DND-41 (cell line): ENCODE data around the gene FAM193B.

ENCODE experiments used
- ATAC-seq: fragments of 200-7000 bp; cut with Tn5 transposase; 3 replicates; pipeline ENCODE4 v1.9.1; 2021; ENCODE audit warnings: low read depth; ENCODE audit not compliant: insufficient read depth
- DNase-seq: peaks from one replicate; pipeline ENCODE4 v3.0.0-alpha.2; 2020
- H2AFZ ChIP-seq: 2 replicates; pipeline ENCODE4 v1.6.0; 2012; ENCODE audit warnings: low read depth, low read length
- H3K27ac ChIP-seq: 2 replicates; pipeline ENCODE4 v1.5.1; 2012; ENCODE audit warnings: low read length, inconsistent platforms
- H3K27me3 ChIP-seq: fragments of 200-600 bp; sonication (generic); 2 replicates; pipeline ENCODE4 v1.6.0; 2012; ENCODE audit warnings: low read length, mild to moderate bottlenecking, inconsistent platforms; ENCODE audit not compliant: insufficient read depth, poor library complexity
- H3K36me3 ChIP-seq: 2 replicates; pipeline ENCODE4 v1.5.1; 2012; ENCODE audit warnings: low read length, inconsistent platforms; ENCODE audit not compliant: insufficient read depth
- H3K4me1 ChIP-seq: 2 replicates; pipeline ENCODE4 v1.5.1; 2012; ENCODE audit warnings: mild to moderate bottlenecking, low read length; ENCODE audit not compliant: insufficient read depth
- H3K4me2 ChIP-seq: 2 replicates; pipeline ENCODE4 v1.6.0; 2012; ENCODE audit warnings: mild to moderate bottlenecking, moderate library complexity, low read length, inconsistent platforms; ENCODE audit not compliant: insufficient read depth
- H3K4me3 ChIP-seq, 2 experiments: fragments of 200-600 bp in 1 of 2; shearing (Covaris generic) in 1 of 2; 2 replicates each; pipeline ENCODE4 v1.5.1; 2012 to 2016; ENCODE audit warnings: inconsistent platforms in 2 of 2, low read length in 2 of 2, mild to moderate bottlenecking in 2 of 2, low read depth in 1 of 2, moderate library complexity in 1 of 2
- H3K79me2 ChIP-seq: 2 replicates; pipeline ENCODE4 v1.6.0; 2012; ENCODE audit warnings: low read length, inconsistent platforms; ENCODE audit not compliant: insufficient read depth
- H3K9ac ChIP-seq: 2 replicates; pipeline ENCODE4 v1.6.0; 2012; ENCODE audit warnings: low read depth, mild to moderate bottlenecking, inconsistent platforms, low read length, moderate library complexity
- H3K9me3 ChIP-seq: 2 replicates; pipeline ENCODE4 v1.5.1; 2012; ENCODE audit warnings: low read length, moderate library complexity, mild to moderate bottlenecking, inconsistent platforms; ENCODE audit not compliant: insufficient read depth, severe bottlenecking
- H4K20me1 ChIP-seq: 2 replicates; pipeline ENCODE4 v1.6.0; 2012; ENCODE audit warnings: low read length; ENCODE audit not compliant: insufficient read depth
- EZH2 ChIP-seq: IDR thresholded peaks from 3 replicates; pipeline ENCODE4 v1.6.1; 2012; ENCODE audit warnings: borderline replicate concordance, low read depth, mild to moderate bottlenecking, moderate library complexity, low read length, inconsistent platforms; ENCODE audit not compliant: severe bottlenecking
- TF ChIP-seq, protein P1 (sequence below): IDR thresholded peaks from 2 replicates; pipeline ENCODE4 v1.5.1; 2012; ENCODE audit warnings: borderline replicate concordance, low read length, moderate library complexity, mild to moderate bottlenecking; ENCODE audit not compliant: poor library complexity, severe bottlenecking; ENCODE audit errors: extremely low read depth

The FAM193B gene

GRCh38 chr5:177501874-177502678 lies 52.3 kb downstream of the FAM193B start:
- Histone ChIP-seq H3K36me3 (no peaks in the 10 kb centered on the region), H3K79me2 (no peaks in the 10 kb centered on the region), H3K4me2 (no peak overlapping the region), H4K20me1 (peaks cover 5% of the 10 kb centered on the region), H3K4me1 (peaks cover 13% of the 10 kb centered on the region), H3K9ac (no peak overlapping the region), H3K27ac (no peak overlapping the region), H3K27me3 (no peaks in the 10 kb centered on the region), H3K4me3 (no peak overlapping the region), H3K9me3 (no peaks in the 10 kb centered on the region), H2AFZ (no peak overlapping the region)
- TF ChIP-seq EZH2 = no peak
- TF ChIP-seq, protein P1, sequence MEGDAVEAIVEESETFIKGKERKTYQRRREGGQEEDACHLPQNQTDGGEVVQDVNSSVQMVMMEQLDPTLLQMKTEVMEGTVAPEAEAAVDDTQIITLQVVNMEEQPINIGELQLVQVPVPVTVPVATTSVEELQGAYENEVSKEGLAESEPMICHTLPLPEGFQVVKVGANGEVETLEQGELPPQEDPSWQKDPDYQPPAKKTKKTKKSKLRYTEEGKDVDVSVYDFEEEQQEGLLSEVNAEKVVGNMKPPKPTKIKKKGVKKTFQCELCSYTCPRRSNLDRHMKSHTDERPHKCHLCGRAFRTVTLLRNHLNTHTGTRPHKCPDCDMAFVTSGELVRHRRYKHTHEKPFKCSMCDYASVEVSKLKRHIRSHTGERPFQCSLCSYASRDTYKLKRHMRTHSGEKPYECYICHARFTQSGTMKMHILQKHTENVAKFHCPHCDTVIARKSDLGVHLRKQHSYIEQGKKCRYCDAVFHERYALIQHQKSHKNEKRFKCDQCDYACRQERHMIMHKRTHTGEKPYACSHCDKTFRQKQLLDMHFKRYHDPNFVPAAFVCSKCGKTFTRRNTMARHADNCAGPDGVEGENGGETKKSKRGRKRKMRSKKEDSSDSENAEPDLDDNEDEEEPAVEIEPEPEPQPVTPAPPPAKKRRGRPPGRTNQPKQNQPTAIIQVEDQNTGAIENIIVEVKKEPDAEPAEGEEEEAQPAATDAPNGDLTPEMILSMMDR = no peak
- ATAC-seq (no peak), DNase-seq (no peak)

DNA sequence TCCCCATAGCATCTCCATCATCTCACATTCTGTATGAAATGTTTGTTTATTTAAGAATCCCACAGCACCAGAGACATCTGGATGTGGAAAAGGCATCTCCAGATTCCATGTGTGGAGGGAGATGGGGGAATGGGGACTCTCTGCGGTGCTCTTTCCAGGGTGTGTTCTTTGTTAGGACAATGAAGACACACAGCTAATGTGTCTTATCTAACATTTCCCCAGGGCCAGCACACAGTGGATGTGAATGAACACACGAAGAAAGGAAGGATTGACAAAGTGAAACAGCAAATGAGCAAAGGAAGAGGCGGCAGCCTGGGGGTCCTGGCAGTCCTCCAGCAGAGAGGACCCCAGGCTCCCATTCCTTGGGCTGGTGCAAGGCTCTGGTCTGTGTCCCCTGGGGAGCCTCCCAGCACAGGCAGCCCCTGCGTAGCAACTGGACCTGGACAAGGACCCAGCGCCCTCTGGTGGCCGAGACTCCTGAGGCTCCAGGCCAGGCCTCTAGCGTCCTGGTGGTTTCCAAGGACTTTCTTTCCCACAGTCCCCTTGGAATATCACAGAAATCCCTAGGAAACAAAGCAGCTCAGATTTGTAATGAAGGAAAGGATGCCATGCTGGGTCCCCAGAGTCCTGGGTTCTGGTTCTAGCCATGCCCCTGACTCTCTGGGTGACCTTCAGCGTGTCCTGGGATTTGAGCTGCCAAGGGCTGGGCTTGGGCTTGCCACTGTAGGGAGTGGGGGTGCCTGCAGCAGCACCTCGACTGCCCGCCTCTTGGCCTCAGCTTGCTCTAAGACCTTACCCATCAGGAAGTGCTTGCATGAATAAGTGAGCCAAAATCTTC lies 53.5 kb downstream of the FAM193B start:
- Histone ChIP-seq H3K9me3 (no peaks in the 10 kb centered on the region), H2AFZ (no peak overlapping the region), H3K4me3 (no peak overlapping the region), H3K27ac (no peak overlapping the region), H3K27me3 (no peaks in the 10 kb centered on the region), H3K4me2 (no peak overlapping the region), H3K36me3 (no peaks in the 10 kb centered on the region), H3K4me1 (peaks cover 24% of the 10 kb centered on the region), H4K20me1 (peaks cover 5% of the 10 kb centered on the region), H3K9ac (no peak overlapping the region; the same call in 1 of the 2 replicates), H3K79me2 (no peaks in the 10 kb centered on the region)
- TF ChIP-seq EZH2 = no peak
- TF ChIP-seq, protein P1 = peak; percentile 96
- peak; percentile 62 for ATAC-seq
- DNase-seq = peak; percentile 82

DNA sequence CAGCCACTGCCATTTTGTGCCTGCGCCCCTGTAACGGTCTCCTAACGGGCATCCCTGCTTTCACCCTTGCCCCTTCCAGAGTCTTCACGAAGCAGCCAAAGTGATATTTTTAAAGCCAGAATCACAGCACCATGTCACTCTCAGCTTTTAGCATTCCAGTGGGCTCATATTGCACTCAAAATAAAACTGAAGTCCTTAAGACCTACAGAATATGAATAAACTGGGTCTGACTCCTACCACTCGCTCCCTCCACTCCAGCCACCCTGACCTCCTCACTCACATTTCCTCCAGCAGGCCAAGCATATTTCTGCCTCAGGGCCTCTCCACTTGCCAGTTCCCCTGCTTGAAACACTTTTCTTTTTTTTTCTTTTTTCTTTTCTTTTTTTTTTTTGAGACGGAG lies 54.5 kb downstream of the FAM193B start:
- ATAC-seq = no peak
- H4K20me1 ChIP-seq = peaks cover 5% of the 10 kb centered on the region
- H3K36me3 ChIP-seq = no peaks in the 10 kb centered on the region

More for the DNA sequence above, 54.5 kb downstream of the FAM193B start:
- TF ChIP-seq, protein P1 = no peak
- no peak for TF ChIP-seq EZH2
- Histone ChIP-seq H3K4me3 (no peak overlapping the region), H3K27me3 (no peaks in the 10 kb centered on the region), H3K4me1 (peaks cover 24% of the 10 kb centered on the region), H3K27ac (no peak overlapping the region), H3K79me2 (no peaks in the 10 kb centered on the region), H3K9ac (no peak overlapping the region), H3K9me3 (no peaks in the 10 kb centered on the region), H3K4me2 (no peak overlapping the region), H2AFZ (no peak overlapping the region)
- DNase-seq = no peak
